ENCODE data around the gene DPYD. TPM values are rescaled to one million over a fixed set of nuclear protein-coding genes. Genes with fewer than 3 reads are reported as not detected.

Gene DPYD
- total and polyA plus RNA-seq, 7 donors: 6.0 to 56.1 (median 40.2) TPM

- H3K27me3 ChIP-seq: no peaks in the 10 kb centered on the region
- H3K4me3 ChIP-seq: no peak overlapping the region
- no peaks in the 10 kb centered on the region for H3K9me3 ChIP-seq
- no peak for DNase-seq
- H3K27ac ChIP-seq: no peak overlapping the region
- TF ChIP-seq POLR2A (IDR thresholded peaks at IDR 0.05): no peak
- no peak for TF ChIP-seq POLR2AphosphoS5 (IDR thresholded peaks at IDR 0.05)
- TF ChIP-seq, protein P1, sequence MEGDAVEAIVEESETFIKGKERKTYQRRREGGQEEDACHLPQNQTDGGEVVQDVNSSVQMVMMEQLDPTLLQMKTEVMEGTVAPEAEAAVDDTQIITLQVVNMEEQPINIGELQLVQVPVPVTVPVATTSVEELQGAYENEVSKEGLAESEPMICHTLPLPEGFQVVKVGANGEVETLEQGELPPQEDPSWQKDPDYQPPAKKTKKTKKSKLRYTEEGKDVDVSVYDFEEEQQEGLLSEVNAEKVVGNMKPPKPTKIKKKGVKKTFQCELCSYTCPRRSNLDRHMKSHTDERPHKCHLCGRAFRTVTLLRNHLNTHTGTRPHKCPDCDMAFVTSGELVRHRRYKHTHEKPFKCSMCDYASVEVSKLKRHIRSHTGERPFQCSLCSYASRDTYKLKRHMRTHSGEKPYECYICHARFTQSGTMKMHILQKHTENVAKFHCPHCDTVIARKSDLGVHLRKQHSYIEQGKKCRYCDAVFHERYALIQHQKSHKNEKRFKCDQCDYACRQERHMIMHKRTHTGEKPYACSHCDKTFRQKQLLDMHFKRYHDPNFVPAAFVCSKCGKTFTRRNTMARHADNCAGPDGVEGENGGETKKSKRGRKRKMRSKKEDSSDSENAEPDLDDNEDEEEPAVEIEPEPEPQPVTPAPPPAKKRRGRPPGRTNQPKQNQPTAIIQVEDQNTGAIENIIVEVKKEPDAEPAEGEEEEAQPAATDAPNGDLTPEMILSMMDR (IDR thresholded peaks at IDR 0.05): no peak
- TF ChIP-seq EP300 (IDR thresholded peaks at IDR 0.05): no peak
- H3K4me1 ChIP-seq: no peaks in the 10 kb centered on the region
- 71 to 74% methylated on average over 4 of the region's 4 CpGs for WGBS, 2 donors
- intact Hi-C loops (cut with DNase I): no loop called here
- H3K36me3 ChIP-seq: no peaks in the 10 kb centered on the region
These were observed 665.9 kb downstream of the DPYD start for GRCh38 chr1:97254731-97255463.

GRCh38 chr1:97252925-97253324 lies 667.9 kb downstream of the DPYD start:
- H3K27me3 ChIP-seq: no peaks in the 10 kb centered on the region
- no peaks in the 10 kb centered on the region for H3K36me3 ChIP-seq
- H3K4me1 ChIP-seq: no peaks in the 10 kb centered on the region
- no peak overlapping the region for H3K4me3 ChIP-seq
- H3K9me3 ChIP-seq: no peaks in the 10 kb centered on the region
- H3K27ac ChIP-seq: no peak overlapping the region
- DNase-seq: no peak
- no peak for TF ChIP-seq POLR2AphosphoS5 (IDR thresholded peaks at IDR 0.05)
- no peak for TF ChIP-seq POLR2A (IDR thresholded peaks at IDR 0.05)
- TF ChIP-seq, protein P1 (IDR thresholded peaks at IDR 0.05): no peak
- TF ChIP-seq EP300 (IDR thresholded peaks at IDR 0.05): no peak
- WGBS, 2 donors: 65 to 82% methylated on average over 3 of the region's 3 CpGs
- intact Hi-C loops (cut with DNase I): no loop called here

DNA sequence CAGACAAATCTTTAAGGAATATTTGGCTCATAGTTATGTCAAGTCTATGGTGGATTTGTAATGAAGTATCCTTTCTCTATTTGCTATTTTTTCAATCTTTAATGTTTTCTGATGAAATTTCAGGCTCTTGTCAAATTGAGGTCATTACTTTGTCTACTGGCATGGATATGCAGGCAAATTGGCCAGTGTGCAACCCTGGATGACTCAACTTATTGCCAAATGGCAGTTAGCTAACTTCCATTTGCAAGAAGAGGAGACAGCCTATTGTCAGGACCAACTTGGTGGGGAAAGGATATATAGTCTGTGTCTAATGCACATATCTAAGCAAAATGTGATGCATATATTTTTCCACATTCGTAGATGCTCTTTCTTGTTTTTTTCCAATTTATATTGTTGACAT lies 668.8 kb downstream of the DPYD start:
- intact Hi-C loops (cut with DNase I): no loop called here
- H3K27me3 ChIP-seq: no peaks in the 10 kb centered on the region
- peaks cover 0 to 6% (median 0%) of the 10 kb centered on the region in 4 donors for H3K4me1 ChIP-seq
- H3K9me3 ChIP-seq: no peaks in the 10 kb centered on the region
- no peak overlapping the region for H3K27ac ChIP-seq
- 0 to 94% methylated on average over 1 of the region's 1 CpG for WGBS, 2 donors
- no peak overlapping the region for H3K4me3 ChIP-seq
- TF ChIP-seq, protein P1 (IDR thresholded peaks at IDR 0.05): no peak
- TF ChIP-seq POLR2A (IDR thresholded peaks at IDR 0.05) (no peak), EP300 (IDR thresholded peaks at IDR 0.05) (no peak), POLR2AphosphoS5 (IDR thresholded peaks at IDR 0.05) (no peak)
- H3K36me3 ChIP-seq: no peaks in the 10 kb centered on the region
- DNase-seq: no peak

DNA sequence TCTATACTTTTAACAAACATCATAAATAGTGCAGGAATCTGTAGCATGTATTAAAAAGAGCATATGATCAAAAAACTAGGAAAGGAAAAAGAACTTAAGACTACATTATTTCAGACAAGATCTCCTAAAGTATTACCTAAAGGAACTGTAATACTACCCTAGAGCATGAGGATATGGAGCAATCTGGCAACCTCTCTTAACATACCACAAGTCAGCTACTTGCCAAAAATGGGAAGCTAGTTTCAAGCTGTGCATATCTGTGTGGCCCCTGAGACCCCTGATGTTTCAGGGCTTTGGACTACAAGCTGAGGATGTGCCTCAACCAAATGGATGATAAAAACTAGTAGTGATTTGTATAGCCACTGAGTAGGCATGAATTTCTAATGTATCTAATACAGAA lies 673.6 kb downstream of the DPYD start:
- intact Hi-C loops (cut with DNase I): no loop called here

More for the DNA sequence above, 673.6 kb downstream of the DPYD start:
- peaks cover 0 to 20% (median 3%) of the 10 kb centered on the region in 4 donors for H3K4me1 ChIP-seq
- no peaks in the 10 kb centered on the region for H3K36me3 ChIP-seq
- no peaks in the 10 kb centered on the region for H3K27me3 ChIP-seq
- TF ChIP-seq POLR2AphosphoS5 (IDR thresholded peaks at IDR 0.05) (no peak), POLR2A (IDR thresholded peaks at IDR 0.05) (no peak), EP300 (IDR thresholded peaks at IDR 0.05) (no peak)
- TF ChIP-seq, protein P1 (IDR thresholded peaks at IDR 0.05): no peak
- no peak overlapping the region for H3K27ac ChIP-seq
- H3K9me3 ChIP-seq: no peaks in the 10 kb centered on the region
- H3K4me3 ChIP-seq: no peak overlapping the region
- no peak for DNase-seq

Data from sigmoid colon (tissue), 7 donors.